LHCN-M2 (cell line): ENCODE results near the gene ARAP2. TPM values are rescaled to one million over a fixed set of nuclear protein-coding genes. Genes with fewer than 3 reads are reported as not detected.

ENCODE experiments used
- DNase-seq: peaks from one replicate; pipeline ENCODE4 v3.0.0-alpha.2; 2012; ENCODE audit warnings: low read depth
- total RNA-seq: library from RNA; depleted of rRNA; stranded (reverse); fragments of >200 nt; gene quantifications from 2 replicates; pipeline ENCODE4 v1.2.3, GENCODE V29; 2014

ARAP2 gene
- total RNA-seq, 1 experiment from 2014 or later: not detected

- no peak for DNase-seq
Measured at GRCh38 chr4:36264207-36264826, 20.0 kb upstream of the ARAP2 start.

GRCh38 chr4:36260731-36261130 is 16.4 kb upstream of the ARAP2 start:
- no peak for DNase-seq

GRCh38 chr4:36256398-36256891 is 12.1 kb upstream of the ARAP2 start:
- no peak for DNase-seq

- no peak for DNase-seq
Measured at GRCh38 chr4:36255577-36255976, 11.3 kb upstream of the ARAP2 start.

- no peak for DNase-seq
Measured at GRCh38 chr4:36254371-36254770, 10.1 kb upstream of the ARAP2 start.

GRCh38 chr4:36251983-36252382 is 7.7 kb upstream of the ARAP2 start:
- DNase-seq: no peak

GRCh38 chr4:36249610-36250009 is 5.3 kb upstream of the ARAP2 start:
- DNase-seq: no peak

- no peak for DNase-seq
Measured at GRCh38 chr4:36243355-36244256, 708 bp downstream of the ARAP2 start.

- no peak for DNase-seq
Measured at GRCh38 chr4:36242629-36243354, 1.5 kb downstream of the ARAP2 start.

- DNase-seq: no peak
Measured at GRCh38 chr4:36241771-36242170, 2.5 kb downstream of the ARAP2 start.

- DNase-seq: no peak
Measured at GRCh38 chr4:36237366-36238313, 6.7 kb downstream of the ARAP2 start.

- no peak for DNase-seq
Measured at GRCh38 chr4:36236159-36236558, 8.2 kb downstream of the ARAP2 start.

- DNase-seq: no peak
Measured at GRCh38 chr4:36235306-36235705, 9.0 kb downstream of the ARAP2 start.

GRCh38 chr4:36233567-36234266 is 10.6 kb downstream of the ARAP2 start:
- DNase-seq: no peak

- DNase-seq: no peak
Measured at GRCh38 chr4:36230534-36230933, 13.8 kb downstream of the ARAP2 start.

GRCh38 chr4:36227913-36228312 is 16.4 kb downstream of the ARAP2 start:
- no peak for DNase-seq

- DNase-seq: no peak
Measured at GRCh38 chr4:36226430-36227227, 17.7 kb downstream of the ARAP2 start.

GRCh38 chr4:36224972-36225903 is 19.1 kb downstream of the ARAP2 start:
- DNase-seq: no peak
